Adipose tissue (tissue), 3 donors: Measurements from ENCODE around the gene UPF3B. TPM values are rescaled to one million over a fixed set of nuclear protein-coding genes. Genes with fewer than 3 reads are reported as not detected.

Experiments used
- polyA plus RNA-seq, 3 donors: library from polyadenylated mRNA; stranded (reverse); fragments of 200-250 nt; gene quantifications; one replicate each; pipeline ENCODE4 v1.2.3, GENCODE V29; 2013
- donor health status: healthy with polysubstance abuse.
- donor health status: Bipolar disorder and iron deficiency.
- donor health status: healthy.

Gene UPF3B
- polyA plus RNA-seq, 3 donors = 5.5 to 9.0 (median 6.0) TPM

Other genes starting within 250 kb of the UPF3B start
- 1 to 10 TPM; 2.2 to 3.8 (median 3.1) TPM for gene NKRF, start 246.5 kb downstream of the UPF3B start, polyA plus RNA-seq
- gene SEPTIN6, start 159.8 kb downstream of the UPF3B start, polyA plus RNA-seq = 10 to 100 TPM in 1 of 3 donors, 1 to 10 TPM in 2; 2.4 to 15.4 (median 7.6) TPM
- under 1 TPM in 2 of 3 donors, not detected in 1; 0.23 to 0.25 TPM for gene SOWAHD, start 94.4 kb downstream of the UPF3B start, polyA plus RNA-seq
- gene RPL39, start 61.3 kb downstream of the UPF3B start, polyA plus RNA-seq = 1,000 to 10,000 TPM; 3,763 to 8,807 (median 5,541) TPM
- 10 to 100 TPM in 1 of 3 donors, 1 to 10 TPM in 2; 7.5 to 18.8 (median 8.8) TPM for gene RNF113A, start 18.8 kb upstream of the UPF3B start, polyA plus RNA-seq
- 100 to 1,000 TPM in 2 of 3 donors, 10 to 100 TPM in 1; 69.3 to 161 (median 157) TPM for gene NDUFA1, start 18.9 kb upstream of the UPF3B start, polyA plus RNA-seq
- not detected for gene AKAP14, start 42.9 kb upstream of the UPF3B start, polyA plus RNA-seq
- gene NKAP, start 90.8 kb upstream of the UPF3B start, polyA plus RNA-seq = 1 to 10 TPM; 2.3 to 5.5 (median 3.5) TPM
- not detected for gene RHOXF2B, start 224.7 kb upstream of the UPF3B start, polyA plus RNA-seq